K562 (cell line): ENCODE data around the gene IMMP2L. TPM values are rescaled to one million over a fixed set of nuclear protein-coding genes. Genes with fewer than 3 reads are reported as not detected.

Experiments used
- ATAC-seq: fragments of 200-7000 bp; cut with Tn5 transposase; 3 replicates; pipeline ENCODE4 v1.9.1; 2020; ENCODE audit warnings: moderate library complexity
- BruUV-seq: library from RNA; stranded (reverse); fragments of 400-500 nt; replicated peaks from 2 replicates; lab custom pipeline; 2021; lab: Mats Ljungman, UMichigan
- CTCF ChIA-PET: fragments of 300-600 bp; formaldehyde crosslinking; extraction: SDS; loops from one replicate; lab custom pipeline; 2021; ENCODE audit warnings: low intra/inter-chr PET ratio; lab: Yijun Ruan, JAX
- POLR2A ChIA-PET: fragments of 300-600, 350-650 bp; sonication (Branson Sonifier 250); formaldehyde crosslinking; extraction: SDS; loops from one replicate; lab custom pipeline; 2021; ENCODE audit warnings: antibody characterized with exemption, inconsistent platforms; lab: Yijun Ruan, JAX
- DNase-seq, 4 experiments: peaks; one replicate each; pipeline versions ENCODE4 v3.0.0 to v3.0.0-alpha.2; 2011 to 2018; ENCODE audit warnings: low spot score in 3 of 4, mixed read lengths in 3 of 4; ENCODE audit errors: extremely low read depth in 1 of 4
- FAIRE-seq: peaks from 2 replicates; lab custom pipeline; 2011; peaks lifted over from hg19 to GRCh38; lab: Jason Lieb, UNC
- H2AFZ ChIP-seq: 2 replicates; pipeline ENCODE4 v1.6.0; 2011; ENCODE audit warnings: low read depth, low read length, control low read depth, inconsistent platforms
- H3K27ac ChIP-seq: fragments of 200-600 bp; 3 replicates; pipeline ENCODE4 v1.8.0; 2011; ENCODE audit warnings: low read depth, mild to moderate bottlenecking, control low read depth, inconsistent platforms, low read length, moderate library complexity, mixed read lengths; ENCODE audit errors: extremely low read depth
- H3K27me3 ChIP-seq, 2 experiments: fragments of 300-600 bp in 1 of 2; 2 replicates in 1 of 2; 3 replicates in 1 of 2; pipeline versions ENCODE4 v1.6.0 to v1.8.0; 2011; ENCODE audit warnings: inconsistent platforms in 2 of 2, low read length in 2 of 2, mild to moderate bottlenecking in 1 of 2, mixed read lengths in 1 of 2, moderate library complexity in 1 of 2; ENCODE audit not compliant: control insufficient read depth in 2 of 2, insufficient read depth in 2 of 2
- H3K36me3 ChIP-seq: fragments of 300-600 bp; 3 replicates; pipeline ENCODE4 v1.8.0; 2011; ENCODE audit warnings: mild to moderate bottlenecking, low read length, inconsistent platforms; ENCODE audit not compliant: control insufficient read depth, insufficient read depth
- H3K4me1 ChIP-seq, 2 experiments: fragments of 200-600 bp in 1 of 2; replicated peaks in 1 of 2; 2 replicates in 1 of 2; 3 replicates in 1 of 2; pipeline versions ENCODE4 v1.5.1 to v1.8.0; 2011; ENCODE audit warnings: inconsistent platforms in 2 of 2, low read length in 2 of 2, mild to moderate bottlenecking in 1 of 2, mixed read lengths in 1 of 2, moderate library complexity in 1 of 2; ENCODE audit not compliant: control insufficient read depth in 2 of 2, insufficient read depth in 2 of 2
- H3K4me2 ChIP-seq: 2 replicates; pipeline ENCODE4 v1.6.1; 2011; ENCODE audit warnings: low read length, control low read depth, inconsistent platforms, mixed read lengths; ENCODE audit not compliant: insufficient read depth
- H3K4me3 ChIP-seq: fragments of 200-600 bp; sonication (generic), shearing (Covaris generic); 2 replicates; pipeline ENCODE4 v1.5.1; 2016; ENCODE audit warnings: control low read depth, inconsistent platforms
- H3K79me2 ChIP-seq: fragments of 200-600 bp; 3 replicates; pipeline ENCODE4 v1.8.0; 2011; ENCODE audit warnings: low read length, inconsistent platforms; ENCODE audit not compliant: control insufficient read depth, insufficient read depth
- H3K9ac ChIP-seq, 2 experiments: 2 replicates each; pipeline versions ENCODE4 v1.6.0 to v1.6.1; 2011; ENCODE audit warnings: low read depth in 2 of 2, low read length in 2 of 2, control low read depth in 1 of 2, inconsistent platforms in 1 of 2, mild to moderate bottlenecking in 1 of 2, mixed read lengths in 1 of 2; ENCODE audit not compliant: insufficient read depth in 1 of 2
- H3K9me1 ChIP-seq: one replicate; pipeline ENCODE4 v1.6.0; 2011; ENCODE audit warnings: inconsistent platforms, mild to moderate bottlenecking, low read length, moderate library complexity; ENCODE audit not compliant: control insufficient read depth, insufficient read depth
- H3K9me3 ChIP-seq: replicated peaks from 2 replicates; pipeline ENCODE4 v1.5.1; 2011; ENCODE audit warnings: low read depth, low read length, inconsistent platforms; ENCODE audit not compliant: control insufficient read depth, insufficient read depth
- H4K20me1 ChIP-seq: replicated peaks from 2 replicates; pipeline ENCODE4 v1.6.1; 2011; ENCODE audit warnings: low read length, inconsistent platforms, mixed read lengths; ENCODE audit not compliant: control insufficient read depth, insufficient read depth
- THRB ChIP-seq: fragments of 450-650 bp; formaldehyde crosslinking; conservative IDR thresholded peaks from 2 replicates; pipeline ENCODE4 v1.4.0; 2022; ENCODE audit warnings: mild to moderate bottlenecking, missing genetic modification characterization
- ZFP36 ChIP-seq: fragments of 150-350 bp; IDR thresholded peaks from 2 replicates; pipeline ENCODE4 v1.6.1; 2018; ENCODE audit warnings: low read length, low read depth; ENCODE audit not compliant: partially characterized antibody
- WGBS: fragments of 100-300 bp; shearing (Covaris generic); methylation state at CpG from one replicate; pipeline ENCODE4 v1.1.6; 2016; ENCODE audit warnings: low coverage, mixed read lengths; ENCODE audit not compliant: insufficient coverage; ENCODE audit errors: missing lambda C conversion rate; 5-methylcytosine and 5-hydroxymethylcytosine counted together
- in situ Hi-C: fragments of 300-500 bp; cut with MboI; formaldehyde crosslinking; loops from 4 replicates; pipeline ENCODE4 v1.15.0; 2018; ENCODE audit warnings: inconsistent platforms, mixed read lengths
- intact Hi-C: fragments of 100-400 bp; cut with micrococcal nuclease; formaldehyde crosslinking; loops from 2 replicates; pipeline ENCODE4 v1.14.2; 2022
- polyA plus RNA-seq, 8 experiments: library from polyadenylated mRNA; depleted of rRNA in 4 of 8; stranded (reverse) in 5 of 8; unstranded in 3 of 8; fragments of >200 nt; fragmentation: Nextera tagmentation in 2 of 8; fragmentation: Illumina TruSeq in 1 of 8; extraction: Ambion mirVana in 2 of 8; extraction: Trizol in 1 of 8; gene quantifications; 2 replicates each; pipeline versions ENCODE4 v1.2.1 to v1.2.3, GENCODE V29; 2011 to 2014; ENCODE audit warnings: inconsistent platforms in 1 of 8, missing spikeins in 1 of 8
- total RNA-seq, 7 experiments: library from RNA; depleted of rRNA in 6 of 7; stranded (reverse); fragments of >200 nt in 6 of 7; fragmentation: Illumina TruSeq in 2 of 7; extraction: Trizol in 2 of 7; gene quantifications; 2 replicates each; pipeline versions ENCODE4 v1.2.1 to v1.2.3, GENCODE V29; 2011 to 2021; ENCODE audit warnings: low replicate concordance in 1 of 7
- TF ChIP-seq, protein P1 (sequence below): fragments of 450-650 bp; formaldehyde crosslinking; IDR thresholded peaks from 2 replicates; pipeline ENCODE4 v1.4.0; 2022; ENCODE audit warnings: missing genetic modification characterization

IMMP2L gene
- total and polyA plus RNA-seq, 9 of the 15 experiments (the other 6 are each of a cell fraction or from before 2014, with no cell fraction given) = 29.7 to 116 (median 53.0) TPM

- FAIRE-seq = no peak
- H3K9ac ChIP-seq = no peak overlapping the region
- no TSS peak for BruUV-seq
- no peaks in the 10 kb centered on the region for H3K36me3 ChIP-seq
- H2AFZ ChIP-seq = no peak overlapping the region
- no peak overlapping the region for H3K27ac ChIP-seq
- no peak overlapping the region for H3K4me2 ChIP-seq
- no peaks in the 10 kb centered on the region for H3K79me2 ChIP-seq
- H4K20me1 ChIP-seq = no peaks in the 10 kb centered on the region
- ATAC-seq = peak; percentile 50
- H3K4me3 ChIP-seq = no peak overlapping the region
- H3K9me3 ChIP-seq = no peaks in the 10 kb centered on the region
- DNase-seq = no peak
- no peaks in the 10 kb centered on the region; a peak in 1 of 5 replicates for H3K4me1 ChIP-seq
- in situ Hi-C loops (loop anchor here (5.0 to 10.0 kb wide), 2 partner anchors 386 to 643 kb away; no protein-coding TSS in a partner anchor), intact Hi-C loops (loop anchor here (2.0 to 5.0 kb wide), 3 partner anchors 237 to 643 kb away; partner anchors contain the start of gene IMMP2L)
- 60% methylated on average over 3 of the region's 3 CpGs for WGBS
- no peaks in the 10 kb centered on the region for H3K27me3 ChIP-seq
- TF ChIP-seq, protein P1, sequence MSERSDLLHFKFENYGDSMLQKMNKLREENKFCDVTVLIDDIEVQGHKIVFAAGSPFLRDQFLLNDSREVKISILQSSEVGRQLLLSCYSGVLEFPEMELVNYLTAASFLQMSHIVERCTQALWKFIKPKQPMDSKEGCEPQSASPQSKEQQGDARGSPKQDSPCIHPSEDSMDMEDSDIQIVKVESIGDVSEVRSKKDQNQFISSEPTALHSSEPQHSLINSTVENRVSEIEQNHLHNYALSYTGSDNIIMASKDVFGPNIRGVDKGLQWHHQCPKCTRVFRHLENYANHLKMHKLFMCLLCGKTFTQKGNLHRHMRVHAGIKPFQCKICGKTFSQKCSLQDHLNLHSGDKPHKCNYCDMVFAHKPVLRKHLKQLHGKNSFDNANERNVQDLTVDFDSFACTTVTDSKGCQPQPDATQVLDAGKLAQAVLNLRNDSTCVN (CRISPR knock-in tag) = 0 out of 2 replicates have a peak, but pooled peaks have one; percentile 72
- TF ChIP-seq ZFP36 = no peak
- 0 out of 2 replicates have a peak, but pooled peaks have one; percentile 31 for TF ChIP-seq THRB
- H3K9me1 ChIP-seq = no peaks in the 10 kb centered on the region
- ChIA-PET CTCF (interaction anchor here (2.7 kb wide), 1 partner anchor 395 kb away, joined by 11 read pairs; no protein-coding TSS in a partner anchor), POLR2A (no interaction called here)
Observed at GRCh38 chr7:111091593-111092358, 470.5 kb downstream of the IMMP2L start.
